T-cell (primary cell): ENCODE results near the gene LTB4R2. TPM values are rescaled to one million over a fixed set of nuclear protein-coding genes. Genes with fewer than 3 reads are reported as not detected.
"Not testable (repeated sequence)": the region's sequence is repeated elsewhere in the genome, so short reads cannot be mapped to it uniquely, and the experiment has no call there.

Experiments
- ATAC-seq, 4 experiments: fragments of 200-7000 bp in 3 of 4; fragments of 150-1000 bp in 1 of 4; cut with Tn5 transposase; replicated peaks in 1 of 4; 1 replicate in 3 of 4; 2 replicates in 1 of 4; pipeline ENCODE4 v1.10.0; 2021; ENCODE audit warnings: moderate library complexity in 3 of 4, mild to moderate bottlenecking in 2 of 4, moderate number of reproducible peaks in 1 of 4
- CTCF ChIA-PET, 2 donors: fragments of 300-600 bp; sonication (Branson Sonifier 250); formaldehyde crosslinking; loops; one replicate each; lab custom pipeline; 2022; ENCODE audit warnings: antibody characterized with exemption in 2 of 2; lab: Charles Lee
- POLR2A ChIA-PET, 2 donors: fragments of 300-600 bp; sonication (Branson Sonifier 250); formaldehyde crosslinking; loops; one replicate each; lab custom pipeline; 2022; ENCODE audit warnings: antibody characterized with exemption in 2 of 2; lab: Charles Lee
- DNase-seq, 35 experiments: peaks; one replicate each; pipeline versions ENCODE4 v3.0.0 to v3.0.0-alpha.2; 2013 to 2023
- H3K27ac ChIP-seq: one replicate; pipeline ENCODE4 v1.5.1; 2013; ENCODE audit warnings: low read length
- H3K27me3 ChIP-seq, 2 experiments: replicated peaks in 1 of 2; 1 replicate in 1 of 2; 2 replicates in 1 of 2; pipeline versions ENCODE4 v1.6.1 to v1.7.0; 2013; ENCODE audit warnings: low read length in 1 of 2, mixed read lengths in 1 of 2; ENCODE audit not compliant: control insufficient read depth in 2 of 2, insufficient read depth in 2 of 2; ENCODE audit errors: extremely low read depth in 1 of 2
- H3K36me3 ChIP-seq, 2 donors: 1 replicate in 1 of 2; 2 replicates in 1 of 2; pipeline versions ENCODE4 v1.6.1 to v1.7.0; 2013; ENCODE audit warnings: low read length in 1 of 2; ENCODE audit not compliant: control insufficient read depth in 2 of 2, insufficient read depth in 1 of 2; ENCODE audit errors: extremely low read depth in 1 of 2
- H3K4me1 ChIP-seq, 2 experiments: 1 replicate in 1 of 2; 2 replicates in 1 of 2; pipeline versions ENCODE4 v1.6.1 to v1.7.0; 2013; ENCODE audit warnings: low read length in 2 of 2, mixed read lengths in 1 of 2; ENCODE audit not compliant: insufficient read depth in 2 of 2, control insufficient read depth in 1 of 2; ENCODE audit errors: extremely low read depth in 1 of 2
- H3K4me3 ChIP-seq, 2 donors: 1 replicate in 1 of 2; 2 replicates in 1 of 2; pipeline versions ENCODE4 v1.5.1 to v1.7.0; 2013; ENCODE audit warnings: mild to moderate bottlenecking in 2 of 2, low read length in 1 of 2, moderate library complexity in 1 of 2; ENCODE audit not compliant: control insufficient read depth in 1 of 2; ENCODE audit errors: extremely low read depth in 1 of 2
- H3K9me3 ChIP-seq: 2 replicates; pipeline ENCODE4 v1.7.0; 2013
- H3K27ac Mint-ChIP-seq, 2 donors: one replicate each; pipeline ENCODE4 v1.8.0; 2020 to 2021; ENCODE audit warnings: mild to moderate bottlenecking in 2 of 2, mixed read lengths in 2 of 2
- H3K27me3 Mint-ChIP-seq, 2 donors: one replicate each; pipeline ENCODE4 v1.8.0; 2021 to 2022; ENCODE audit warnings: mixed read lengths in 2 of 2
- H3K36me3 Mint-ChIP-seq: one replicate; pipeline ENCODE4 v1.8.0; 2021; ENCODE audit warnings: mixed read lengths
- H3K4me1 Mint-ChIP-seq, 3 donors: one replicate each; pipeline ENCODE4 v1.8.0; 2020 to 2022; ENCODE audit warnings: mixed read lengths in 3 of 3, mild to moderate bottlenecking in 1 of 3
- H3K4me3 Mint-ChIP-seq, 3 donors: one replicate each; pipeline ENCODE4 v1.8.0; 2020 to 2022; ENCODE audit warnings: mild to moderate bottlenecking in 3 of 3, mixed read lengths in 3 of 3, moderate library complexity in 3 of 3
- H3K9me3 Mint-ChIP-seq, 3 donors: one replicate each; pipeline ENCODE4 v1.8.0; 2020 to 2022; ENCODE audit warnings: mixed read lengths in 3 of 3
- WGBS: methylation state at CpG from one replicate; pipeline ENCODE4 v1.1.5; 2013; ENCODE audit warnings: missing lambda C conversion rate; ENCODE audit not compliant: insufficient coverage; 5-methylcytosine and 5-hydroxymethylcytosine counted together
- total RNA-seq, 35 experiments: library from RNA in 6 of 35; stranded (reverse) in 6 of 35; fragments of 120-200 nt in 1 of 35; gene quantifications; one replicate each; pipeline versions ENCODE4 v1.2.1 to v1.2.4 and lab custom pipeline; 2013 to 2026

LTB4R2 gene
- total RNA-seq, 5 donors from 2014 or later (not counting 1 experiment from before 2014, with no cell fraction given): 18.6 to 25.2 (median 20.3) TPM

DNA sequence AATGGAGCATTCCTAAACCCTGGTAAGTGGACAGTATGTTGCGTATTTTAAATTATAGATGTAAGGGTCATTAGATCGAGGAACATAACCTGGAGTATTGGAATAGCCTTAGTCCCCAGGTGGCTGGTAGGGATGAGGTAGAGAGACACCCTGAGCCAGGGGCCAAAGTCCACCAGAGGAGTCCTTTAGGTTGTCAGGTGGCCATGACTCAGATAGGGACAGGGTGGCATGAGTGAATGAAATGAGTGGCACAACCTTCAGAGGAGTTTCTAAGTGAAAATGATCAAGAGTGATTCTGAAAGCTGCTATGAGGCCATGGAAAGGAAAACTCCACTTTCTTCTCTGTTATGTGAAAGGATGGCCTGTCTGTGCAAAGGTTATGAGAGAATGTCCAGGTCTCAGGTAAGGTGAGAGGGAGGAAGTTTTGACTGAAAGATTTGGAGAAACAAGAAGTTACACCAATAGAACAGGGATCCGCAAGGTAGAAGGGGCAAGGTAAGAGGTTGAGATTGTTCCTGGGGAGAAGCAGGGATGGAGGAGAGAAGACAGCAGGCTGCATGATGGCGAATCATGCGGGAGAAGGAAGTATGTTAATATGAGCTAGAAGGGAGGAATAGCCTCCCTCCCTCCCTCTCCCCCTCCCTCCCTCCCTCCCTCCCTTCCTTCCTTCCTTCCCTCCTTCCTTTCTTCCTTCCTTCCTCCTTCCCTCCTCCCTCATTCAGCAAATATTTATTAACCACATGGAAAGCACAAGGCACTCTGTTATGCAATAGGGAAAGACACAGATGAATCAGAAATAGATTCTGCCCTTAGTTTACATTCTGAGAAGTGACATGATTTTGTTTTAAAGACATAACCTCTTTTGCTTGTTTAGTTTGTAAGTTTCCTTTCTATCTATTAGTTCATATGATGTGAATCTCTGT lies 43.9 kb downstream of the LTB4R2 start:
- ChIA-PET POLR2A (no interaction called here), CTCF (interaction anchor here in 1 of 2 donors (0.6 kb wide), 1 partner anchor 252 kb away, joined by 4 read pairs; no protein-coding TSS in a partner anchor)
- H3K27ac Mint-ChIP-seq: no peak overlapping the region
- peaks cover 44 to 51% of the 10 kb centered on the region in 2 donors for H3K27me3 Mint-ChIP-seq
- Histone ChIP-seq H3K4me3 (no peak overlapping the region), H3K27me3 (peaks cover 0 to 27% of the 10 kb centered on the region in 2 experiments), H3K27ac (no peak overlapping the region), H3K4me1 (no peaks in the 10 kb centered on the region), H3K36me3 (no peaks in the 10 kb centered on the region), H3K9me3 (no peaks in the 10 kb centered on the region)
- DNase-seq (no peak), ATAC-seq (no peak)
- no peaks in the 10 kb centered on the region for H3K9me3 Mint-ChIP-seq
- no peaks in the 10 kb centered on the region for H3K36me3 Mint-ChIP-seq
- 33% methylated on average over 3 of the region's 5 CpGs for WGBS
- no peak overlapping the region for H3K4me3 Mint-ChIP-seq
- peaks cover 0 to 9% (median 0%) of the 10 kb centered on the region in 3 donors for H3K4me1 Mint-ChIP-seq

DNA sequence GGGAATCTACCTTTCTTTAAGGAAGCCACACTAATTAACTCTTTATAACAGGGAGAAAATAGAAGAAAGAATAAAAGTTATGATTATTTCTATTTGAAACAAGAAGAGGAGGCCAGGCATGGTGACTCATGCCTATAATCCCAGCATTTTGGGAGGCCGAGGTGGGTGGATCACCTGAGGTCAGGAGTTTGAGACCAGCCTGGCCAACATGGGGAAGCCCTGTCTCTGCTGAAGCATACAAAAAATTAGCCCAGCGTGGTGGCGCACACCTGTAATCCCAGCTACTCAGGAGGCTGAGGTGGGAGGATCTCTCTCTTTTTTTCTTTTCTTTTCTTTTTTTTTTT lies 44.5 kb downstream of the LTB4R2 start:
- CTCF ChIA-PET: interaction anchor here in 1 of 2 donors (0.6 kb wide), 1 partner anchor 252 kb away, joined by 4 read pairs; no protein-coding TSS in a partner anchor
- H3K27ac Mint-ChIP-seq, H3K4me1 Mint-ChIP-seq, ATAC-seq, H3K36me3 ChIP-seq, DNase-seq, H3K4me3 Mint-ChIP-seq, H3K36me3 Mint-ChIP-seq, H3K4me3 ChIP-seq, H3K9me3 Mint-ChIP-seq, H3K27ac ChIP-seq, H3K9me3 ChIP-seq, H3K4me1 ChIP-seq: not testable (repeated sequence)
- POLR2A ChIA-PET: interaction anchor here in 1 of 2 donors (0.6 kb wide), 1 partner anchor 69 kb away, joined by 6 read pairs; no protein-coding TSS in a partner anchor
- peaks cover 41 to 46% of the 10 kb centered on the region in 2 donors for H3K27me3 Mint-ChIP-seq
- peaks cover 0 to 24% of the 10 kb centered on the region in 2 experiments for H3K27me3 ChIP-seq
- 50% methylated on average over 1 of the region's 3 CpGs for WGBS

DNA sequence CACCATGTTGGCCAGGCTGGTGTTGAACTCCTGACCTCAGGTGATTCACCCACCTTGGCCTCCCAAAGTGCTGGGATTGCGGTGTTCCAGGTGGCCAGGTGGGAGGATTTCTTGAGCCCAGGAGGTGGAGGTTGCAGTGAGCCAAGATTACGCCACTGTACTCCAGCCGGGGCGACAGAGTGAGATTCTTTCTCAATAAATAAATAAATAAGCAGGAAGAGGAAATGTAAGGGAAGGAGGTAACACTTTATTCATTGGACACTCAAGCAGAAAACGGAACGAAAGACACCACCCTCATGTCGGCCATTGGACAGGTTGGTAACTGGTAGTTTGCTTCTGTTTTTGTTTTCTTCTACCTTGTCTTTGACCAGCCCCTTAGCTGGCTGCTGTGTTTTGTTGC lies 45.1 kb downstream of the LTB4R2 start:
- DNase-seq (no peak), ATAC-seq (no peak)
- Histone ChIP-seq H3K36me3 (no peaks in the 10 kb centered on the region), H3K27me3 (peaks cover 0 to 19% of the 10 kb centered on the region in 2 experiments), H3K4me1 (no peaks in the 10 kb centered on the region), H3K9me3 (no peaks in the 10 kb centered on the region), H3K27ac (no peak overlapping the region), H3K4me3 (no peak overlapping the region)
- ChIA-PET POLR2A (interaction anchor here in 1 of 2 donors (0.6 kb wide), 1 partner anchor 68 kb away, joined by 6 read pairs; no protein-coding TSS in a partner anchor), CTCF (no interaction called here)
- H3K4me3 Mint-ChIP-seq: no peak overlapping the region
- peaks cover 0 to 2% (median 0%) of the 10 kb centered on the region in 3 donors for H3K9me3 Mint-ChIP-seq
- no peak overlapping the region for H3K27ac Mint-ChIP-seq
- peaks cover 0 to 9% (median 0%) of the 10 kb centered on the region in 3 donors for H3K4me1 Mint-ChIP-seq
- WGBS: 100% methylated on average over 1 of the region's 7 CpGs
- H3K27me3 Mint-ChIP-seq: peaks cover 41% of the 10 kb centered on the region in 2 donors
- H3K36me3 Mint-ChIP-seq: no peaks in the 10 kb centered on the region

DNA sequence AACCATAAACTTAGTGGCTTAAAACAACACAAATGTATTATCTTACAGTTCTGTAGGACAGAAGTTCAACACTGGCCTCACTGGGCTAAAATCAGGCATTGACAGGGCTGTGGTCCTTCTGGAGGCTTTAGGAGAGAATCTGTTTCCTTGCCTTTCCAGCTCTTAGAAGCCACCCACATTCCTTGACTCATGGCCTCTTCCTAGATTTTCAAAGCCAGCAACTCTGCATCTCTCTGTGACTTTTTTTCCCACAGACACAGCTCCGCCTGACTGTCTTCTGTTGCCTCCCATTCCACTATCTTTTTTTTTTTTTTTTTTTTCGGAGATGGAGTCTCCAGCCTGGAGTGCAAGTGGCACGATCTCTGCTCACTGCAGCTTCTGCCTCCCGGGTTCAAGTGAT lies 46.3 kb downstream of the LTB4R2 start:
- Mint-ChIP-seq H3K9me3 (peaks cover 0 to 2% (median 0%) of the 10 kb centered on the region in 3 donors), H3K27me3 (peaks cover 34 to 35% of the 10 kb centered on the region in 2 donors), H3K27ac (no peak overlapping the region), H3K4me1 (peaks cover 0 to 9% (median 0%) of the 10 kb centered on the region in 3 donors), H3K36me3 (peaks cover 6% of the 10 kb centered on the region), H3K4me3 (no peak overlapping the region)
- Histone ChIP-seq H3K4me1 (no peaks in the 10 kb centered on the region), H3K27me3 (peaks cover 0 to 10% of the 10 kb centered on the region in 2 experiments), H3K4me3 (no peak overlapping the region), H3K9me3 (no peaks in the 10 kb centered on the region), H3K27ac (no peak overlapping the region), H3K36me3 (no peaks in the 10 kb centered on the region)
- DNase-seq (no peak), ATAC-seq (no peak)
- ChIA-PET CTCF (no interaction called here), POLR2A (no interaction called here)
- 92% methylated on average over 2 of the region's 4 CpGs for WGBS

DNA sequence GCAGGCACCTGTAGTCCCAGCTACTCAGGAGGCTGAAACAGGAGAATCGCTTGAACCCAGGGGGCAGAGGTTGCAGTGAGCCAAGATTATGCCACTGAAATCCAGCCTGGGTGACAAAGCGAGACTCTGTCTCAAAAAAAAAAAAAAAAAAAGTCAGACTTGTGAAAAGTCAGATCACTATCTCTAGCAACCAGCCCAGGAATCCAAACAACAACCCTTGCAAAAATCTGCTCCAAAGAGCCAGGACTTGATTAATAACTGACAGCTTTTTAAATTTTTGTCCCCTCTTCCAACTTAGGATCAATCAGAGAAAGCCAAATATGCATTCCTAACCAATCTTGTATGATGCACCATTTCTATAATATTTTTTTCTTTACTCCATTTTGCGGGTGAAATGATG lies 50.3 kb downstream of the LTB4R2 start:
- ATAC-seq (no peak), DNase-seq (no peak)
- H3K4me3 Mint-ChIP-seq: no peak overlapping the region
- POLR2A ChIA-PET: no interaction called here
- peaks cover 6% of the 10 kb centered on the region for H3K36me3 Mint-ChIP-seq
- H3K4me3 ChIP-seq: no peak overlapping the region
- peaks cover 0 to 3% (median 2%) of the 10 kb centered on the region in 3 donors for H3K4me1 Mint-ChIP-seq
- peaks cover 26 to 28% of the 10 kb centered on the region in 2 donors for H3K27me3 Mint-ChIP-seq
- 92% methylated on average over 2 of the region's 3 CpGs for WGBS
- H3K4me1 ChIP-seq: no peaks in the 10 kb centered on the region
- H3K9me3 ChIP-seq: no peaks in the 10 kb centered on the region
- peaks cover 0 to 19% of the 10 kb centered on the region in 2 experiments for H3K27me3 ChIP-seq
- H3K27ac Mint-ChIP-seq: no peak overlapping the region
- no peaks in the 10 kb centered on the region for H3K36me3 ChIP-seq
- CTCF ChIA-PET: no interaction called here
- no peak overlapping the region for H3K27ac ChIP-seq
- H3K9me3 Mint-ChIP-seq: peaks cover 0 to 2% (median 0%) of the 10 kb centered on the region in 3 donors

DNA sequence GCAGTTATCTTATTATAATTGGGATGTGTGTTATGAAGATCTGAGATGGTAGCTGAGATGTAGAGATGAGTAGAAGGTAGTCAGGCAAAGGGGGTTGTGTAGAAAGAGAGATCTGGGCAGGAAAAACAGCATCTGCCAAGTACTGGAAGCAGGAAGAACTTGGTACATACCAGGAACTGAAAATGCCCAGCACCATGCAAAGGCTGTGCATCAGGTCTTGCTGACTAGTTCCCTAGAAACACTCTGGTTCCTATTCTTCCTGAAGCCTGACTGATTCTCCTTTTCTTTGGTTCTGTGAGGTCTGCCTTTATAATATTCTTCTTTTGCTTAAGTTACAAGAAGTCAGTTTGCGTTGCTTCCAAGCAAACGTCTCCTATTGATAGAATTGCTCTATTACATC lies 51.4 kb downstream of the LTB4R2 start:
- H3K27ac Mint-ChIP-seq: no peak overlapping the region

More for the DNA sequence above, 51.4 kb downstream of the LTB4R2 start:
- peaks cover 6% of the 10 kb centered on the region for H3K36me3 Mint-ChIP-seq
- no peak for DNase-seq
- no peak for ATAC-seq
- POLR2A ChIA-PET: no interaction called here
- Histone ChIP-seq H3K27me3 (peaks cover 0 to 27% of the 10 kb centered on the region in 2 experiments), H3K27ac (no peak overlapping the region), H3K36me3 (no peaks in the 10 kb centered on the region), H3K4me3 (no peak overlapping the region), H3K9me3 (no peaks in the 10 kb centered on the region), H3K4me1 (peaks cover 2 to 9% of the 10 kb centered on the region in 2 experiments)
- H3K4me3 Mint-ChIP-seq: no peak overlapping the region
- no CpG with 5 or more reads among the region's 2 CpGs for WGBS
- peaks cover 0 to 2% (median 0%) of the 10 kb centered on the region in 3 donors for H3K9me3 Mint-ChIP-seq
- H3K27me3 Mint-ChIP-seq: peaks cover 34 to 37% of the 10 kb centered on the region in 2 donors
- peaks cover 10 to 13% (median 12%) of the 10 kb centered on the region in 3 donors for H3K4me1 Mint-ChIP-seq
- CTCF ChIA-PET: interaction anchor here (0.7 to 1.4 kb wide), 2 partner anchors 28 to 70 kb away, joined by 3 to 8 read pairs; no protein-coding TSS in a partner anchor
